GM23248 (cell line): ENCODE measurements around the gene DUSP2. TPM values are rescaled to one million over a fixed set of nuclear protein-coding genes. Genes with fewer than 3 reads are reported as not detected.

ENCODE experiments used
- DNase-seq: peaks from one replicate; pipeline ENCODE4 v3.0.0-alpha.2; 2015
- H2AFZ ChIP-seq: fragments of 200-600 bp; sonication (generic); 2 replicates; pipeline ENCODE4 v1.6.1; 2016; ENCODE audit warnings: antibody characterized with exemption
- H3F3A ChIP-seq: fragments of 200-600 bp; sonication (generic); 2 replicates; pipeline ENCODE4 v1.6.1; 2016; ENCODE audit warnings: mild to moderate bottlenecking, antibody characterized with exemption, mixed run types; ENCODE audit not compliant: insufficient read depth
- H3K27ac ChIP-seq: fragments of 200-600 bp; sonication (generic); 2 replicates; pipeline ENCODE4 v1.5.1; 2016; ENCODE audit warnings: mild to moderate bottlenecking
- H3K27me3 ChIP-seq: fragments of 200-600 bp; sonication (generic); replicated peaks from 2 replicates; pipeline ENCODE4 v1.6.1; 2016; ENCODE audit warnings: mild to moderate bottlenecking; ENCODE audit not compliant: insufficient read depth
- H3K36me3 ChIP-seq: fragments of 200-600 bp; sonication (generic); 2 replicates; pipeline ENCODE4 v1.6.1; 2016; ENCODE audit warnings: low read depth, mild to moderate bottlenecking
- H3K4me1 ChIP-seq: fragments of 200-600 bp; sonication (generic); 2 replicates; pipeline ENCODE4 v1.6.1; 2016; ENCODE audit warnings: mild to moderate bottlenecking; ENCODE audit not compliant: insufficient read depth
- H3K4me2 ChIP-seq: fragments of 200-600 bp; sonication (generic); one replicate; pipeline ENCODE4 v1.6.1; 2016; ENCODE audit warnings: mild to moderate bottlenecking; ENCODE audit not compliant: unreplicated experiment
- H3K4me3 ChIP-seq: fragments of 200-600 bp; sonication (generic); 2 replicates; pipeline ENCODE4 v1.5.1; 2016; ENCODE audit warnings: mild to moderate bottlenecking
- H3K79me2 ChIP-seq: fragments of 200-600 bp; sonication (generic); 2 replicates; pipeline ENCODE4 v1.6.1; 2016; ENCODE audit warnings: mild to moderate bottlenecking; ENCODE audit not compliant: insufficient read depth
- H3K9ac ChIP-seq: fragments of 200-600 bp; sonication (generic); 2 replicates; pipeline ENCODE4 v1.6.1; 2016; ENCODE audit warnings: mild to moderate bottlenecking
- H3K9me2 ChIP-seq: fragments of 200-600 bp; sonication (generic); 2 replicates; pipeline ENCODE4 v1.6.1; 2016; ENCODE audit warnings: mixed run types, mild to moderate bottlenecking, moderate library complexity; ENCODE audit not compliant: insufficient read depth
- H3K9me3 ChIP-seq: fragments of 200-600 bp; sonication (generic); one replicate; pipeline ENCODE4 v1.6.1; 2017; ENCODE audit warnings: low read depth
- H4K20me1 ChIP-seq: fragments of 200-600 bp; sonication (generic); 2 replicates; pipeline ENCODE4 v1.6.0; 2016; ENCODE audit not compliant: insufficient read depth
- EZH2 ChIP-seq: fragments of 200-600 bp; sonication (generic); IDR thresholded peaks from 2 replicates; pipeline ENCODE4 v1.6.1; 2018; ENCODE audit warnings: antibody characterized with exemption, mild to moderate bottlenecking; ENCODE audit not compliant: insufficient read depth, poor library complexity, severe bottlenecking
- EZH2phosphoT487 ChIP-seq: fragments of 200-600 bp; sonication (generic); IDR thresholded peaks from 2 replicates; pipeline ENCODE4 v1.6.1; 2018; ENCODE audit warnings: antibody characterized with exemption, moderate library complexity, mild to moderate bottlenecking, low read depth; ENCODE audit not compliant: insufficient read depth
- WGBS, 2 experiments: methylation state at CpG; one replicate each; pipeline ENCODE4 v1.1.6; 2015 to 2017; ENCODE audit warnings: low lambda C conversion rate in 2 of 2, low coverage in 1 of 2; ENCODE audit errors: missing lambda C conversion rate in 2 of 2; 5-methylcytosine and 5-hydroxymethylcytosine counted together
- in situ Hi-C: fragments of 300-500 bp; cut with MboI; formaldehyde crosslinking; loops from 2 replicates; pipeline ENCODE4 v1.15.0; 2020
- polyA plus RNA-seq: library from polyadenylated mRNA; unstranded; fragments of >200 nt; fragmentation: Nextera tagmentation; extraction: Ambion mirVana; gene quantifications from 2 replicates; pipeline ENCODE4 v1.2.1, GENCODE V29; 2016
- total RNA-seq: library from RNA; depleted of rRNA; stranded (reverse); fragments of >200 nt; shearing (Covaris generic); gene quantifications from 2 replicates; pipeline ENCODE4 v1.2.3, GENCODE V29; 2014

Gene DUSP2
- total and polyA plus RNA-seq, 2 experiments from 2014 or later: 3.1 to 8.8 TPM

- no peaks in the 10 kb centered on the region for H3K9me2 ChIP-seq
- H3K4me2 ChIP-seq: no peak overlapping the region
- H2AFZ ChIP-seq: no peak overlapping the region
- no peaks in the 10 kb centered on the region for H4K20me1 ChIP-seq
- no peaks in the 10 kb centered on the region for H3K79me2 ChIP-seq
- in situ Hi-C loops: no loop called here
- no peaks in the 10 kb centered on the region for H3K9me3 ChIP-seq
- H3K27ac ChIP-seq: no peak overlapping the region
- H3K4me1 ChIP-seq: no peaks in the 10 kb centered on the region
- H3K4me3 ChIP-seq: no peak overlapping the region
- H3K9ac ChIP-seq: no peak overlapping the region
- TF ChIP-seq EZH2phosphoT487: no peak
- no peak for TF ChIP-seq EZH2
- peaks cover 29% of the 10 kb centered on the region for H3K27me3 ChIP-seq
- H3K36me3 ChIP-seq: no peaks in the 10 kb centered on the region
- DNase-seq: no peak
- H3F3A ChIP-seq: no peaks in the 10 kb centered on the region
- WGBS, 2 experiments: 58 to 59% methylated on average over 10 to 11 of the region's 11 CpGs
Measured at GRCh38 chr2:96123936-96124335, 21.3 kb downstream of the DUSP2 start.

- Histone ChIP-seq H3K9ac (no peak overlapping the region), H3K9me3 (no peaks in the 10 kb centered on the region), H3K4me1 (no peaks in the 10 kb centered on the region), H3K79me2 (no peaks in the 10 kb centered on the region), H3K4me2 (no peak overlapping the region), H3K27me3 (peaks cover 31% of the 10 kb centered on the region), H3K27ac (no peak overlapping the region), H4K20me1 (no peaks in the 10 kb centered on the region), H3F3A (no peaks in the 10 kb centered on the region), H2AFZ (no peak overlapping the region), H3K36me3 (no peaks in the 10 kb centered on the region), H3K9me2 (no peaks in the 10 kb centered on the region), H3K4me3 (no peak overlapping the region)
- DNase-seq: no peak
- WGBS, 2 experiments: 40 to 80% methylated on average over 1 of the region's 1 CpG
- TF ChIP-seq EZH2phosphoT487 (no peak), EZH2 (no peak)
- in situ Hi-C loops: no loop called here
Measured at GRCh38 chr2:96123290-96123689, 21.9 kb downstream of the DUSP2 start.

GRCh38 chr2:96122391-96122790, 22.8 kb downstream of the DUSP2 start:
- Histone ChIP-seq H3K9me3 (no peaks in the 10 kb centered on the region), H3K4me1 (no peaks in the 10 kb centered on the region), H3K27me3 (peaks cover 38% of the 10 kb centered on the region), H3K27ac (no peak overlapping the region), H3K9me2 (no peaks in the 10 kb centered on the region), H3F3A (no peaks in the 10 kb centered on the region), H3K4me2 (no peak overlapping the region), H3K79me2 (no peaks in the 10 kb centered on the region), H3K9ac (no peak overlapping the region), H2AFZ (no peak overlapping the region), H4K20me1 (no peaks in the 10 kb centered on the region), H3K4me3 (no peak overlapping the region), H3K36me3 (no peaks in the 10 kb centered on the region)
- 67 to 73% methylated on average over 5 of the region's 5 CpGs for WGBS, 2 experiments
- no peak for DNase-seq
- in situ Hi-C loops: no loop called here
- TF ChIP-seq EZH2: no peak
- TF ChIP-seq EZH2phosphoT487: no peak

- Histone ChIP-seq H3K9me3 (no peaks in the 10 kb centered on the region), H3K27me3 (peaks cover 41% of the 10 kb centered on the region), H3F3A (no peaks in the 10 kb centered on the region), H3K4me2 (no peak overlapping the region), H2AFZ (no peak overlapping the region), H3K4me3 (no peak overlapping the region), H3K27ac (no peak overlapping the region), H4K20me1 (no peaks in the 10 kb centered on the region), H3K4me1 (no peaks in the 10 kb centered on the region), H3K9me2 (no peaks in the 10 kb centered on the region), H3K79me2 (no peaks in the 10 kb centered on the region), H3K36me3 (no peaks in the 10 kb centered on the region), H3K9ac (no peak overlapping the region)
- DNase-seq: no peak
- in situ Hi-C loops: no loop called here
- WGBS, 2 experiments: 79 to 81% methylated on average over 4 of the region's 4 CpGs
- TF ChIP-seq EZH2phosphoT487 (no peak), EZH2 (no peak)
Measured at GRCh38 chr2:96121414-96121813, 23.8 kb downstream of the DUSP2 start.

GRCh38 chr2:96120991-96121390, 24.2 kb downstream of the DUSP2 start:
- Histone ChIP-seq H3K27ac (no peak overlapping the region), H3K36me3 (no peaks in the 10 kb centered on the region), H3K9ac (no peak overlapping the region), H3K9me3 (no peaks in the 10 kb centered on the region), H3K79me2 (no peaks in the 10 kb centered on the region), H3F3A (no peaks in the 10 kb centered on the region), H3K4me3 (no peak overlapping the region), H4K20me1 (no peaks in the 10 kb centered on the region), H3K4me1 (no peaks in the 10 kb centered on the region), H2AFZ (no peak overlapping the region), H3K9me2 (no peaks in the 10 kb centered on the region), H3K27me3 (peaks cover 41% of the 10 kb centered on the region), H3K4me2 (no peak overlapping the region)
- WGBS, 2 experiments: 26% methylated on average over 7 of the region's 7 CpGs
- DNase-seq: no peak
- TF ChIP-seq EZH2 (no peak), EZH2phosphoT487 (no peak)
- in situ Hi-C loops: no loop called here
